22Rv1 (cell line): ENCODE measurements around the gene GALNTL6.

Experiments used
- CTCF ChIP-seq: fragments of 450-650 bp; IDR thresholded peaks from 2 replicates; pipeline ENCODE4 v1.5.1; 2017; ENCODE audit warnings: mild to moderate bottlenecking
- ZFX ChIP-seq: fragments of 450-650 bp; IDR thresholded peaks from 2 replicates; pipeline ENCODE4 v1.6.1; 2017; ENCODE audit warnings: antibody characterized with exemption, borderline replicate concordance

DNA sequence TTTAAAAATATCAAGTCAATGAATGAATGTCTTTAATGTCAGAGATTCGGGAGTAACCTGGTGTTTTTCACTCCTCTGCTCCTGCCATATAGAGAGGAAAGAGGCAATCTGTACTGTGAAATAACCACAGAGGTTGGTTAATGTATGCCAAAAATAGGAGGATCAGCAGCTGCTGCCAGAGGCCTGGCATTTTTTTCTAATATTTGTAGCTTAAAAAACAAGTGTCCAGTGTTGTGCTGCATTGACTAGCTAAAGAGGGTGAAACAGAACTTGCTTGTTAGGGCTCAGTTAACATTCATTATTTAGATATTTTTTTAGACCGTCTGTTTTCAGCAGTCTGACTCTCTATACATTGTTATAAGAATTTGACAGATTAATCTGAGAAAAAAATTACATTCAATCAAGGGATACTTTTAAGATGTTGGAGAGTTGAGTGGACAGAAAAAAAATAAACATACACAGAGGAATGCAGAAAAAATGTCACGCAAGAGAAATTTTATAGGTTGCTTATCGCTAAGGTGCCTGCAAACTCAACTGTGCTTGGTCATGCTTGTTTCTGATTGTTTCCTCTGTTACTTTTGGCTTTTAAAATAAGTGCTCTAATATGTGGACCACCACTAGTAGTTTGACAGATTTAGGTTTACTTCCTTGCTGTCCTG lies 963.1 kb downstream of the GALNTL6 start:
- TF ChIP-seq CTCF: no peak
- TF ChIP-seq ZFX: no peak
